GM12878 (cell line): ENCODE measurements around the gene EGR1. TPM values are rescaled to one million over a fixed set of nuclear protein-coding genes. Genes with fewer than 3 reads are reported as not detected.

ENCODE experiments used
- ATAC-seq: fragments of 200-7000 bp; cut with Tn5 transposase; 3 replicates; pipeline ENCODE4 v1.9.1; 2020; ENCODE audit warnings: mild to moderate bottlenecking, moderate library complexity
- BruUV-seq: library from RNA; stranded (reverse); fragments of 400-500 nt; replicated peaks from 2 replicates; lab custom pipeline; 2021; lab: Mats Ljungman, UMichigan
- CTCF ChIA-PET: fragments of 300-600 bp; sonication (Branson Sonifier 250); formaldehyde crosslinking; extraction: SDS; loops from one replicate; lab custom pipeline; 2021; ENCODE audit warnings: inconsistent platforms; lab: Yijun Ruan, JAX
- POLR2A ChIA-PET: fragments of 350-600 bp; formaldehyde crosslinking; extraction: SDS; loops from one replicate; lab custom pipeline; 2021; ENCODE audit warnings: inconsistent platforms; lab: Charles Lee
- RAD21 ChIA-PET: fragments of 300-600 bp; sonication (Branson Sonifier 250); formaldehyde crosslinking; loops from one replicate; lab custom pipeline; 2023; ENCODE audit warnings: antibody characterized with exemption; ENCODE audit not compliant: unreplicated experiment; lab: Charles Lee
- SMC1A ChIA-PET: fragments of 300-600 bp; sonication (Branson Sonifier 250); formaldehyde crosslinking; loops from one replicate; lab custom pipeline; 2023; ENCODE audit not compliant: unreplicated experiment, uncharacterized antibody; lab: Charles Lee
- DNase-seq: peaks from one replicate; pipeline ENCODE4 v3.0.0-alpha.2; 2011; ENCODE audit warnings: low read depth, low spot score
- FAIRE-seq: peaks from 3 replicates; lab custom pipeline; 2011; peaks lifted over from hg19 to GRCh38; lab: Jason Lieb, UNC
- H2AFZ ChIP-seq: 2 replicates; pipeline ENCODE4 v1.6.0; 2011; ENCODE audit warnings: low read depth, low read length, control low read depth; ENCODE audit not compliant: control insufficient read depth
- H3K27ac ChIP-seq: 2 replicates; pipeline ENCODE4 v1.5.1; 2011; ENCODE audit warnings: control low read depth; ENCODE audit not compliant: control insufficient read depth, insufficient read depth
- H3K27me3 ChIP-seq, 2 experiments: replicated peaks in 1 of 2; 2 replicates each; pipeline versions ENCODE4 v1.6.0 to v1.6.1; 2011; ENCODE audit warnings: low read length in 1 of 2; ENCODE audit not compliant: control insufficient read depth in 2 of 2, insufficient read depth in 2 of 2
- H3K36me3 ChIP-seq, 2 experiments: 2 replicates each; pipeline ENCODE4 v1.5.1; 2011; ENCODE audit warnings: low read length in 1 of 2; ENCODE audit not compliant: control insufficient read depth in 2 of 2, insufficient read depth in 2 of 2
- H3K4me1 ChIP-seq: 2 replicates; pipeline ENCODE4 v1.6.1; 2011; ENCODE audit warnings: mild to moderate bottlenecking, low read length, moderate library complexity, mixed read lengths; ENCODE audit not compliant: control insufficient read depth, insufficient read depth
- H3K4me2 ChIP-seq: 2 replicates; pipeline ENCODE4 v1.6.0; 2011; ENCODE audit warnings: control low read depth; ENCODE audit not compliant: control insufficient read depth, insufficient read depth
- H3K4me3 ChIP-seq: fragments of 200-600 bp; sonication (generic); 2 replicates; pipeline ENCODE4 v1.5.1; 2016
- H3K79me2 ChIP-seq: 2 replicates; pipeline ENCODE4 v1.6.0; 2011; ENCODE audit warnings: low read length; ENCODE audit not compliant: control insufficient read depth, insufficient read depth
- H3K9ac ChIP-seq: 2 replicates; pipeline ENCODE4 v1.8.0; 2011; ENCODE audit warnings: low read length, control low read depth, mixed read lengths; ENCODE audit not compliant: control insufficient read depth, insufficient read depth
- H3K9me3 ChIP-seq: replicated peaks from 3 replicates; pipeline ENCODE4 v1.5.1; 2011; ENCODE audit warnings: mild to moderate bottlenecking, low read length; ENCODE audit not compliant: control insufficient read depth, insufficient read depth
- H4K20me1 ChIP-seq: 2 replicates; pipeline ENCODE4 v1.6.0; 2011; ENCODE audit not compliant: control insufficient read depth, insufficient read depth
- CBX3 ChIP-seq: fragments of 200-600 bp; sonication (generic); IDR thresholded peaks from 2 replicates; pipeline ENCODE4 v1.6.1; 2016; ENCODE audit warnings: low read depth, borderline replicate concordance
- ETV6 ChIP-seq, 2 experiments: fragments of 450-650 bp in 1 of 2; IDR thresholded peaks in 1 of 2; conservative IDR thresholded peaks in 1 of 2; 2 replicates each; pipeline ENCODE4 v1.6.1; 2014; ENCODE audit warnings: antibody characterized with exemption in 1 of 2, borderline replicate concordance in 1 of 2, low read depth in 1 of 2, mild to moderate bottlenecking in 1 of 2, moderate library complexity in 1 of 2
- FOXM1 ChIP-seq: IDR thresholded peaks from 2 replicates; pipeline ENCODE4 v1.6.1; 2012; ENCODE audit warnings: low read depth, mild to moderate bottlenecking, inconsistent platforms, low read length, moderate library complexity
- HCFC1 ChIP-seq: fragments of 150-350 bp; IDR thresholded peaks from 2 replicates; pipeline ENCODE4 v1.6.1; 2014; ENCODE audit warnings: low read length
- KAT2A ChIP-seq: conservative IDR thresholded peaks from 2 replicates; pipeline ENCODE4 v1.6.1; 2011; ENCODE audit warnings: low read depth, low read length; ENCODE audit not compliant: control insufficient read depth
- KLF5 ChIP-seq: fragments of 450-650 bp; IDR thresholded peaks from 2 replicates; pipeline ENCODE4 v1.6.1; 2014; ENCODE audit warnings: mild to moderate bottlenecking; ENCODE audit not compliant: partially characterized antibody
- MTA2 ChIP-seq: fragments of 450-650 bp; IDR thresholded peaks from 2 replicates; pipeline ENCODE4 v1.6.1; 2016; ENCODE audit warnings: low read depth, mild to moderate bottlenecking, moderate library complexity
- PAX5 ChIP-seq: IDR thresholded peaks from 2 replicates; pipeline ENCODE4 v1.6.1; 2011; ENCODE audit warnings: low read depth, low read length, borderline replicate concordance
- POU2F2 ChIP-seq: IDR thresholded peaks from 3 replicates; pipeline ENCODE4 v1.6.1; 2011; ENCODE audit warnings: low read depth, mild to moderate bottlenecking, low read length, borderline replicate concordance
- RB1 ChIP-seq: fragments of 450-650 bp; formaldehyde crosslinking; IDR thresholded peaks from 2 replicates; pipeline ENCODE4 v1.6.1; 2017; ENCODE audit warnings: mild to moderate bottlenecking, borderline replicate concordance
- RBBP5 ChIP-seq: fragments of 200-600 bp; sonication (generic); conservative IDR thresholded peaks from 2 replicates; pipeline ENCODE4 v1.6.1; 2016
- SMC3 ChIP-seq: IDR thresholded peaks from 2 replicates; pipeline ENCODE4 v1.6.1; 2011; ENCODE audit warnings: low read length, improper control_type of control experiment, borderline replicate concordance
- SP1 ChIP-seq: IDR thresholded peaks from one replicate; pipeline ENCODE4 v1.6.1; 2011; ENCODE audit warnings: low read depth, low read length
- SRF ChIP-seq, 2 experiments: IDR thresholded peaks; 2 replicates each; pipeline ENCODE4 v1.6.1; 2011; ENCODE audit warnings: low read depth in 2 of 2, low read length in 2 of 2, mild to moderate bottlenecking in 1 of 2, moderate library complexity in 1 of 2
- ZBED1 ChIP-seq: IDR thresholded peaks from 2 replicates; pipeline ENCODE4 v1.6.1; 2016; ENCODE audit warnings: borderline replicate concordance
- ZBTB11 ChIP-seq: fragments of 450-650 bp; formaldehyde crosslinking; IDR thresholded peaks from 2 replicates; pipeline ENCODE4 v1.5.0; 2022; ENCODE audit warnings: mild to moderate bottlenecking, missing genetic modification characterization
- ZSCAN29 ChIP-seq: fragments of 450-650 bp; IDR thresholded peaks from 2 replicates; pipeline ENCODE4 v1.6.1; 2017; ENCODE audit warnings: mild to moderate bottlenecking, moderate library complexity
- WGBS: methylation state at CpG from one replicate; pipeline ENCODE4 v1.1.6; 2016; ENCODE audit warnings: low lambda C conversion rate; ENCODE audit not compliant: insufficient replicate concordance, insufficient coverage; ENCODE audit errors: missing lambda C conversion rate; 5-methylcytosine and 5-hydroxymethylcytosine counted together
- in situ Hi-C: fragments of 300-500 bp; cut with MboI; formaldehyde crosslinking; loops from 9 replicates; pipeline ENCODE4 v1.14.3; 2018; ENCODE audit warnings: mixed read lengths
- intact Hi-C: fragments of 100-400 bp; cut with micrococcal nuclease; formaldehyde crosslinking; loops from one replicate; pipeline ENCODE4 v1.14.2; 2022; ENCODE audit not compliant: unreplicated experiment
- polyA plus RNA-seq, 11 experiments: library from polyadenylated mRNA; depleted of rRNA in 4 of 11; unstranded in 6 of 11; stranded (reverse) in 5 of 11; fragments of >200 nt; fragmentation: Nextera tagmentation in 4 of 11; fragmentation: Illumina TruSeq in 1 of 11; extraction: Ambion mirVana in 4 of 11; extraction: Trizol in 1 of 11; gene quantifications; 1 replicate in 1 of 11; 2 replicates in 10 of 11; pipeline versions ENCODE4 v1.2.1 to v1.2.3, GENCODE V29; 2011 to 2016; ENCODE audit warnings: inconsistent platforms in 2 of 11, missing spikeins in 2 of 11, low read depth in 1 of 11
- total RNA-seq, 4 experiments: library from RNA; depleted of rRNA in 3 of 4; stranded (reverse); fragments of >200 nt in 3 of 4; fragmentation: Illumina TruSeq in 1 of 4; extraction: Trizol in 1 of 4; gene quantifications; 2 replicates each; pipeline versions ENCODE4 v1.2.1 to v1.2.3, GENCODE V29; 2013 to 2021
- TF ChIP-seq, protein P1 (sequence below): IDR thresholded peaks from 2 replicates; pipeline ENCODE4 v1.6.1; 2012; ENCODE audit warnings: mild to moderate bottlenecking, low read depth, low read length

Gene EGR1
- total and polyA plus RNA-seq, 10 of the 15 experiments (the other 5 are each of a cell fraction or from before 2014, with no cell fraction given), result 0.89 to 7.3 (median 2.5) TPM

DNA sequence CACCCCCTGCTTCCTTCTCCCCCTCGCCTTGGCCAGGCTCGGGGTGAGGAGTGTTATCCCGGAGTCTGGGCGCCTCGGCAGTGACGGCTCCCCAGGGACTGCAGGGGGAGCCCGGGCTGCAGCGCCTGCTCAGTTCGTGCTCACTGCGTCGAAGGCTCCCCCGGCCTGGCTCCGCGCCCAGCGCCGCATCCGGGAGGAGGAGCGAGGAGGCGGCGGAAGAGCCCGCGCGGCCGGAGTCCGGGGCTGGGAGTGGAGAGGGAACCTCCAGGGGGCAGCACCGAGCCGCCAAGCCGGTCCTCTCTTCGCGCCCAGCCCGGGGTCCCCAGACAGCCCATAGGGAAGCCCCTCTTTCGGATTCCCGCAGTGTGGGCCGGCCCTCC, 1.3 kb upstream of the EGR1 start:
- FAIRE-seq, result peak; percentile 79
- under 1% methylated on average over 34 of the region's 34 CpGs for WGBS
- peak overlapping the region; percentile 98 for H3K27ac ChIP-seq
- peaks cover 19% of the 10 kb centered on the region for H3K4me1 ChIP-seq
- peak overlapping the region; percentile 95 for H3K4me2 ChIP-seq
- peaks cover 0 to 6% of the 10 kb centered on the region in 2 experiments; a peak in 1 of 4 replicates for H3K27me3 ChIP-seq
- intact Hi-C loops, result loop anchor here (1.0 to 10.0 kb wide), 3 partner anchors 79 to 801 kb away; partner anchors contain the start of genes ETF1 and HNRNPA0
- H3K36me3 ChIP-seq, result no peaks in the 10 kb centered on the region; a peak in 1 of 4 replicates
- peak; percentile 71 for ATAC-seq
- no TSS peak for BruUV-seq
- H3K4me3 ChIP-seq, result peak overlapping the region; percentile 80
- ChIA-PET CTCF (interaction anchor here (1.2 to 9.2 kb wide), 8 partner anchors 9 to 284 kb away, joined by 4 to 71 read pairs (median 8); partner anchors contain the start of genes ETF1 and KDM3B), POLR2A (interaction anchor here (0.7 to 1.9 kb wide), 5 partner anchors 12 to 808 kb away, joined by 3 to 13 read pairs (median 4); partner anchors contain the start of gene ETF1), RAD21 (interaction anchor here (1.5 to 2.7 kb wide), 2 partner anchors 14 to 80 kb away, joined by 7 to 12 read pairs; partner anchors contain the start of gene ETF1), SMC1A (interaction anchor here (0.6 to 2.6 kb wide), 3 partner anchors 9 to 36 kb away, joined by 3 to 7 read pairs (median 4); no protein-coding TSS in a partner anchor)
- H3K9ac ChIP-seq, result peak overlapping the region; percentile 89
- DNase-seq, result peak; percentile 76
- no peaks in the 10 kb centered on the region for H3K79me2 ChIP-seq
- in situ Hi-C loops, result no loop called here
- H2AFZ ChIP-seq, result peak overlapping the region; percentile 84
- H3K9me3 ChIP-seq, result no peaks in the 10 kb centered on the region
- no peaks in the 10 kb centered on the region for H4K20me1 ChIP-seq
- TF ChIP-seq ZBED1, result no peak
- no peak for TF ChIP-seq RBBP5
- no peak for TF ChIP-seq POU2F2
- no peak for TF ChIP-seq MTA2
- TF ChIP-seq SP1, result peak; percentile 7
- TF ChIP-seq PAX5, result peak; percentile 53; the same call in 1 of the 2 replicates
- no peak for TF ChIP-seq CBX3
- TF ChIP-seq HCFC1, result no peak
- TF ChIP-seq SRF (IDR thresholded peaks at IDR 0.05; ENCODE audit: low read depth in 2 of 2, low read length in 2 of 2), result peak; percentile 9 to 45; a peak in 1 of 4 replicates
- TF ChIP-seq ZSCAN29, result no peak
- peak; percentile 46; the same call in 1 of the 2 replicates for TF ChIP-seq SMC3
- peak; percentile 96 for TF ChIP-seq RB1
- TF ChIP-seq KLF5, result peak; percentile 25
- no peak for TF ChIP-seq KAT2A
- no peak; the same call in 1 of the 2 replicates for TF ChIP-seq FOXM1
- TF ChIP-seq ETV6 (conservative IDR thresholded peaks at IDR 0.05 in 1 of 2, IDR thresholded peaks at IDR 0.05 in 1 of 2; ENCODE audit: borderline replicate concordance in 1 of 2, low read depth in 1 of 2), result peak in 1 of 2 experiments; percentile 13; a peak in 1 of 4 replicates
- TF ChIP-seq ZBTB11, result no peak
- TF ChIP-seq, protein P1, sequence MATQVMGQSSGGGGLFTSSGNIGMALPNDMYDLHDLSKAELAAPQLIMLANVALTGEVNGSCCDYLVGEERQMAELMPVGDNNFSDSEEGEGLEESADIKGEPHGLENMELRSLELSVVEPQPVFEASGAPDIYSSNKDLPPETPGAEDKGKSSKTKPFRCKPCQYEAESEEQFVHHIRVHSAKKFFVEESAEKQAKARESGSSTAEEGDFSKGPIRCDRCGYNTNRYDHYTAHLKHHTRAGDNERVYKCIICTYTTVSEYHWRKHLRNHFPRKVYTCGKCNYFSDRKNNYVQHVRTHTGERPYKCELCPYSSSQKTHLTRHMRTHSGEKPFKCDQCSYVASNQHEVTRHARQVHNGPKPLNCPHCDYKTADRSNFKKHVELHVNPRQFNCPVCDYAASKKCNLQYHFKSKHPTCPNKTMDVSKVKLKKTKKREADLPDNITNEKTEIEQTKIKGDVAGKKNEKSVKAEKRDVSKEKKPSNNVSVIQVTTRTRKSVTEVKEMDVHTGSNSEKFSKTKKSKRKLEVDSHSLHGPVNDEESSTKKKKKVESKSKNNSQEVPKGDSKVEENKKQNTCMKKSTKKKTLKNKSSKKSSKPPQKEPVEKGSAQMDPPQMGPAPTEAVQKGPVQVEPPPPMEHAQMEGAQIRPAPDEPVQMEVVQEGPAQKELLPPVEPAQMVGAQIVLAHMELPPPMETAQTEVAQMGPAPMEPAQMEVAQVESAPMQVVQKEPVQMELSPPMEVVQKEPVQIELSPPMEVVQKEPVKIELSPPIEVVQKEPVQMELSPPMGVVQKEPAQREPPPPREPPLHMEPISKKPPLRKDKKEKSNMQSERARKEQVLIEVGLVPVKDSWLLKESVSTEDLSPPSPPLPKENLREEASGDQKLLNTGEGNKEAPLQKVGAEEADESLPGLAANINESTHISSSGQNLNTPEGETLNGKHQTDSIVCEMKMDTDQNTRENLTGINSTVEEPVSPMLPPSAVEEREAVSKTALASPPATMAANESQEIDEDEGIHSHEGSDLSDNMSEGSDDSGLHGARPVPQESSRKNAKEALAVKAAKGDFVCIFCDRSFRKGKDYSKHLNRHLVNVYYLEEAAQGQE, result no peak
